HUES48 (cell line): Measurements from ENCODE around the gene ADCY9.
"Not testable (repeated sequence)": the region's sequence is repeated elsewhere in the genome, so short reads cannot be mapped to it uniquely, and the experiment has no call there.

ENCODE experiments used
- H3K27ac ChIP-seq: one replicate; pipeline ENCODE4 v1.7.0; 2013; ENCODE audit warnings: low read depth, low read length, inconsistent platforms
- H3K27me3 ChIP-seq: 2 replicates; pipeline ENCODE4 v1.6.1; 2013; ENCODE audit warnings: mild to moderate bottlenecking, low read length; ENCODE audit not compliant: control insufficient read depth, insufficient read depth
- H3K36me3 ChIP-seq: 2 replicates; pipeline ENCODE4 v1.6.1; 2013; ENCODE audit warnings: low read length; ENCODE audit not compliant: control insufficient read depth, insufficient read depth
- H3K4me1 ChIP-seq: 2 replicates; pipeline ENCODE4 v1.6.1; 2013; ENCODE audit warnings: mild to moderate bottlenecking, low read length; ENCODE audit not compliant: control insufficient read depth, insufficient read depth
- H3K4me3 ChIP-seq: 2 replicates; pipeline ENCODE4 v1.5.1; 2013; ENCODE audit warnings: mild to moderate bottlenecking, low read depth, low read length
- H3K9ac ChIP-seq: 2 replicates; pipeline ENCODE4 v1.6.1; 2013; ENCODE audit warnings: mild to moderate bottlenecking, low read depth, low read length, moderate library complexity
- H3K9me3 ChIP-seq: 2 replicates; pipeline ENCODE4 v1.6.1; 2013; ENCODE audit warnings: low read length; ENCODE audit not compliant: control insufficient read depth, insufficient read depth

The ADCY9 gene

GRCh38 chr16:3957344-3957980, 158.8 kb downstream of the ADCY9 start:
- H3K4me1 ChIP-seq = peaks cover 7% of the 10 kb centered on the region; the same call in 1 of the 2 replicates
- no peaks in the 10 kb centered on the region for H3K27me3 ChIP-seq
- no peaks in the 10 kb centered on the region for H3K9me3 ChIP-seq
- no peak overlapping the region for H3K9ac ChIP-seq
- no peak overlapping the region for H3K4me3 ChIP-seq
- no peak overlapping the region for H3K27ac ChIP-seq
- no peaks in the 10 kb centered on the region for H3K36me3 ChIP-seq

GRCh38 chr16:3954411-3954921, 161.8 kb downstream of the ADCY9 start:
- Histone ChIP-seq H3K9me3 (no peaks in the 10 kb centered on the region), H3K4me1 (peaks cover 4% of the 10 kb centered on the region; the same call in 1 of the 2 replicates), H3K27ac (no peak overlapping the region), H3K27me3 (no peaks in the 10 kb centered on the region), H3K36me3 (no peaks in the 10 kb centered on the region), H3K4me3 (no peak overlapping the region), H3K9ac (no peak overlapping the region)

GRCh38 chr16:3953728-3954410, 162.4 kb downstream of the ADCY9 start:
- peaks cover 4% of the 10 kb centered on the region; the same call in 1 of the 2 replicates for H3K4me1 ChIP-seq
- no peak overlapping the region for H3K27ac ChIP-seq
- no peak overlapping the region for H3K4me3 ChIP-seq
- H3K36me3 ChIP-seq = no peaks in the 10 kb centered on the region
- H3K9ac ChIP-seq = no peak overlapping the region
- H3K9me3 ChIP-seq = no peaks in the 10 kb centered on the region
- H3K27me3 ChIP-seq = no peaks in the 10 kb centered on the region

GRCh38 chr16:3952737-3953131, 163.5 kb downstream of the ADCY9 start:
- peaks cover 4% of the 10 kb centered on the region; the same call in 1 of the 2 replicates for H3K4me1 ChIP-seq
- H3K4me3 ChIP-seq = no peak overlapping the region
- no peaks in the 10 kb centered on the region for H3K36me3 ChIP-seq
- H3K9me3 ChIP-seq = no peaks in the 10 kb centered on the region
- H3K27ac ChIP-seq = no peak overlapping the region
- H3K9ac ChIP-seq = no peak overlapping the region
- no peaks in the 10 kb centered on the region for H3K27me3 ChIP-seq

GRCh38 chr16:3951861-3952736, 164.1 kb downstream of the ADCY9 start:
- no peaks in the 10 kb centered on the region for H3K36me3 ChIP-seq
- no peaks in the 10 kb centered on the region for H3K27me3 ChIP-seq
- H3K9me3 ChIP-seq = no peaks in the 10 kb centered on the region
- H3K9ac ChIP-seq = no peak overlapping the region
- peaks cover 2% of the 10 kb centered on the region; the same call in 1 of the 2 replicates for H3K4me1 ChIP-seq
- no peak overlapping the region for H3K27ac ChIP-seq
- H3K4me3 ChIP-seq = no peak overlapping the region

- not testable (repeated sequence) for H3K27ac ChIP-seq, H3K4me3 ChIP-seq, H3K9ac ChIP-seq, H3K27me3 ChIP-seq, H3K4me1 ChIP-seq, H3K36me3 ChIP-seq, H3K9me3 ChIP-seq
Measured at GRCh38 chr16:3951380-3951779, 164.9 kb downstream of the ADCY9 start.

- Histone ChIP-seq H3K4me1 (no peaks in the 10 kb centered on the region), H3K4me3 (no peak overlapping the region), H3K27ac (no peak overlapping the region), H3K27me3 (no peaks in the 10 kb centered on the region), H3K9me3 (no peaks in the 10 kb centered on the region), H3K36me3 (no peaks in the 10 kb centered on the region), H3K9ac (no peak overlapping the region)
Measured at GRCh38 chr16:3950343-3951193, 165.7 kb downstream of the ADCY9 start.

- H3K27me3 ChIP-seq = no peaks in the 10 kb centered on the region
- no peaks in the 10 kb centered on the region for H3K4me1 ChIP-seq
- no peak overlapping the region for H3K27ac ChIP-seq
- H3K4me3 ChIP-seq = no peak overlapping the region
- H3K36me3 ChIP-seq = no peaks in the 10 kb centered on the region
- no peak overlapping the region for H3K9ac ChIP-seq
- H3K9me3 ChIP-seq = no peaks in the 10 kb centered on the region
Measured at GRCh38 chr16:3949946-3950342, 166.3 kb downstream of the ADCY9 start.

- no peaks in the 10 kb centered on the region for H3K27me3 ChIP-seq
- H3K9me3 ChIP-seq = no peaks in the 10 kb centered on the region
- no peak overlapping the region for H3K9ac ChIP-seq
- no peak overlapping the region for H3K4me3 ChIP-seq
- H3K27ac ChIP-seq = no peak overlapping the region
- H3K4me1 ChIP-seq = no peaks in the 10 kb centered on the region
- H3K36me3 ChIP-seq = no peaks in the 10 kb centered on the region
Measured at GRCh38 chr16:3949287-3949686, 167.0 kb downstream of the ADCY9 start.

- Histone ChIP-seq H3K27ac (no peak overlapping the region), H3K9ac (no peak overlapping the region), H3K36me3 (no peaks in the 10 kb centered on the region), H3K4me1 (no peaks in the 10 kb centered on the region), H3K4me3 (no peak overlapping the region), H3K9me3 (no peaks in the 10 kb centered on the region), H3K27me3 (no peaks in the 10 kb centered on the region)
Measured at GRCh38 chr16:3948378-3948995, 167.8 kb downstream of the ADCY9 start.
